ENCODE measurements around the gene KCNK13.

KCNK13 gene

DNA sequence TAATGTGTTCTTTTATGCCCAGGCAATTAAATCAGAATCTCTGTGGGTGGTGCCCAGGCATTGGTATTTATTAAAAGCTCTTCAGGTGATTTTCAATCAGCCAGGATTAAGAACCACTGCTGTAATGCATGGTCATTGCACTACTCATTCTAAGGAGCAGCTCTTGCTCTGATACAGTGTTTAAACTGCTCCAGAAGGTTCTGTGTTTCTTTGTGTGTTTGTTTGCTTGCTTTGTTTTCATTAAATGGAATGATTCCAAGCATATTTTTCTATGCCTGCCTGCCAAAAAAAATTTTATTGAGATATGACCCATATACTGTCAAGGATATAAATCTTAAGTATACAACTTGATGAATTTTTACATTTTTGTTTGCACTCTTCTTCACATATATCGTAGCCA is 54.0 kb downstream of the KCNK13 start:
- DNase-seq (ENCODE audit: low read depth in 1 of 2, low spot score in 1 of 2) = no peak
- Histone ChIP-seq H3K27me3 (ENCODE audit: insufficient read depth, poor library complexity, severe bottlenecking) (peaks cover 4% of the 10 kb centered on the region), H3K4me3 (replicated peaks; ENCODE audit: insufficient read depth, low read length) (no peak overlapping the region), H3K27ac (replicated peaks) (no peak overlapping the region)
- no peak for TF ChIP-seq GABPA (IDR thresholded peaks at IDR 0.05; ENCODE audit: low read depth)
- TF ChIP-seq CTCF (IDR thresholded peaks at IDR 0.05; ENCODE audit: insufficient read depth, low read length) = no peak
- no peak for TF ChIP-seq POLR2AphosphoS5 (IDR thresholded peaks at IDR 0.05; ENCODE audit: low read depth)
- TF ChIP-seq REST (IDR thresholded peaks at IDR 0.05; ENCODE audit: insufficient replicate concordance, low read depth) = no peak
- TF ChIP-seq SPI1 (IDR thresholded peaks at IDR 0.05; ENCODE audit: borderline replicate concordance, low read depth) = no peak

GRCh38 chr14:90116444-90116843 is 54.6 kb downstream of the KCNK13 start:
- H3K27ac ChIP-seq (replicated peaks) = no peak overlapping the region
- TF ChIP-seq POLR2AphosphoS5 (IDR thresholded peaks at IDR 0.05; ENCODE audit: low read depth) (no peak), SPI1 (IDR thresholded peaks at IDR 0.05; ENCODE audit: borderline replicate concordance, low read depth) (no peak), GABPA (IDR thresholded peaks at IDR 0.05; ENCODE audit: low read depth) (no peak), REST (IDR thresholded peaks at IDR 0.05; ENCODE audit: insufficient replicate concordance, low read depth) (no peak), CTCF (IDR thresholded peaks at IDR 0.05; ENCODE audit: insufficient read depth, low read length) (no peak)

GRCh38 chr14:90118027-90118426 is 56.2 kb downstream of the KCNK13 start:
- no peak for DNase-seq (ENCODE audit: low read depth in 1 of 2, low spot score in 1 of 2)
- Histone ChIP-seq H3K27me3 (ENCODE audit: insufficient read depth, poor library complexity, severe bottlenecking) (peaks cover 2% of the 10 kb centered on the region), H3K27ac (replicated peaks) (no peak overlapping the region), H3K4me3 (replicated peaks; ENCODE audit: insufficient read depth, low read length) (no peak overlapping the region)
- TF ChIP-seq SPI1 (IDR thresholded peaks at IDR 0.05; ENCODE audit: borderline replicate concordance, low read depth) (no peak), GABPA (IDR thresholded peaks at IDR 0.05; ENCODE audit: low read depth) (no peak), CTCF (IDR thresholded peaks at IDR 0.05; ENCODE audit: insufficient read depth, low read length) (no peak), REST (IDR thresholded peaks at IDR 0.05; ENCODE audit: insufficient replicate concordance, low read depth) (no peak), POLR2AphosphoS5 (IDR thresholded peaks at IDR 0.05; ENCODE audit: low read depth) (no peak)

More at GRCh38 chr14:90116444-90116843, 54.6 kb downstream of the KCNK13 start:
- peaks cover 2% of the 10 kb centered on the region for H3K27me3 ChIP-seq (ENCODE audit: insufficient read depth, poor library complexity, severe bottlenecking)
- DNase-seq (ENCODE audit: low read depth in 1 of 2, low spot score in 1 of 2) = no peak
- H3K4me3 ChIP-seq (replicated peaks; ENCODE audit: insufficient read depth, low read length) = no peak overlapping the region
